Stimulated activated CD8-positive, alpha-beta memory T cell treated with anti-CD3 and anti-CD28 coated beads, Interleukin-15, amount 100 ng/mL, for 24 hours (primary cell): ENCODE data around the gene CACNB1.

Experiments
- DNase-seq: peaks from one replicate; pipeline ENCODE4 v3.0.0-alpha.2; 2020; ENCODE audit warnings: low read depth

Gene CACNB1

GRCh38 chr17:39225959-39226683, 28.7 kb upstream of the CACNB1 start:
- no peak for DNase-seq

DNA sequence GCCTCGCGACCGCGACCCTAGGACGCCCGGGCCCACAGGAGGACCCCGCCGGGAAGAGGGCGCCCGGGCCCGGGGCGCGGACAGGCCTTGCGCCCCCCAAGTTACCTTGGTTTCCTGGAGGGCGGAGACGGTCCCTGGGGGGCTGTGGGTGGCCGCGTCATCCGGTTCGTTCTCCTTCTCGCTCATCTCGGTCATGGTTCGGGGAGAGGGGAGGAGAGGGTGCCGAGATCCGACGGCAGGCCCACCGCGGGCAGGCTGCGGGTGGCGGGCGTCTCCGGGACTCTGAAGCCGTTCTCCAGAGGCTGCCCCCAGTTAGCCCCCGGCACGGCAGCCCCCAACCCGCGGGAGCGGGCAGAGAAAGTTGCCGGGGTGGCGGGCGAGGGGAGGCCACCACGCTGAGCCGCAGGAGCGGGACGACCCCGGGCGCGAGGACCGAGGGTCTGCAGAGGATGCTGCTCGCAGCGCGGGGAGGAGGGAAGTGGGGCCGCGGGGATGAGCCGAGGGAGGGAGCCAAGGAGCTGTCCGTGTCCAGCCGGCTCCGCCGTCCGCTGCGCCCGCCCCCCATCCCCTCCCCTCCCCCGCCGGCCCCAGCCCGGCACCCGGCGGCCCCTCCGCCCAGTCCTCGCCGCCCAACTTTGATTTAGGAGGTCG, 28.0 kb upstream of the CACNB1 start, which contains the start of gene STAC2:
Gene STAC2, minus strand, starts transcription at position 638 of the 651 bp plus-strand sequence. Its CDS starts 443 bp downstream, at position 195.
- DNase-seq, result no peak

DNA sequence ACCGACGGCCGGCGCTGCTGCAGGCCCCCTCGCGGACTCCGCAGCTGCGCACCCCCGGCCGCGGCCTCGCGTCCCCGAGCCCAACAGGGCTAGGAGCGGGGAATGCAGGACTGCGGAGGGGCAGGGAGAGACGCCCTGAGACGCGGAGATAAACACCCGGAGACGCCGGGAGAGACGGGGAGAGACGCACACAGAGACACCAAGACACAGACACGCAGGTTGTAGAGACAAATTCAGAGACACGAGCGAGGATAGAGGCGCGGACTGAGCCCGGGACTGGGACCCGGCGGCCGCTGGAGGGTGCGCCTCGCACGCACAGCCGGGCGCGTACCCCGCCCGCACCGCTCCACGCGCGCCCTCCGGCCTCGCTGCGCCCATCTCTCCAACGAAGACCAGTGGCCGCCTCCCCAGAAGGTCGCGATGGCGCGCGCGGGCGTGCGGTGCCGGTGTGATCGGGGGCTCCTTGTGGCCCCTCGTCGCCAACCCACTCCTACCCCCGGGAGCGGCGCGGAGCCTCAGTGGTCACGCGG, 27.4 kb upstream of the CACNB1 start:
- DNase-seq, result no peak

GRCh38 chr17:39223907-39224777, 26.7 kb upstream of the CACNB1 start:
- DNase-seq, result no peak

DNA sequence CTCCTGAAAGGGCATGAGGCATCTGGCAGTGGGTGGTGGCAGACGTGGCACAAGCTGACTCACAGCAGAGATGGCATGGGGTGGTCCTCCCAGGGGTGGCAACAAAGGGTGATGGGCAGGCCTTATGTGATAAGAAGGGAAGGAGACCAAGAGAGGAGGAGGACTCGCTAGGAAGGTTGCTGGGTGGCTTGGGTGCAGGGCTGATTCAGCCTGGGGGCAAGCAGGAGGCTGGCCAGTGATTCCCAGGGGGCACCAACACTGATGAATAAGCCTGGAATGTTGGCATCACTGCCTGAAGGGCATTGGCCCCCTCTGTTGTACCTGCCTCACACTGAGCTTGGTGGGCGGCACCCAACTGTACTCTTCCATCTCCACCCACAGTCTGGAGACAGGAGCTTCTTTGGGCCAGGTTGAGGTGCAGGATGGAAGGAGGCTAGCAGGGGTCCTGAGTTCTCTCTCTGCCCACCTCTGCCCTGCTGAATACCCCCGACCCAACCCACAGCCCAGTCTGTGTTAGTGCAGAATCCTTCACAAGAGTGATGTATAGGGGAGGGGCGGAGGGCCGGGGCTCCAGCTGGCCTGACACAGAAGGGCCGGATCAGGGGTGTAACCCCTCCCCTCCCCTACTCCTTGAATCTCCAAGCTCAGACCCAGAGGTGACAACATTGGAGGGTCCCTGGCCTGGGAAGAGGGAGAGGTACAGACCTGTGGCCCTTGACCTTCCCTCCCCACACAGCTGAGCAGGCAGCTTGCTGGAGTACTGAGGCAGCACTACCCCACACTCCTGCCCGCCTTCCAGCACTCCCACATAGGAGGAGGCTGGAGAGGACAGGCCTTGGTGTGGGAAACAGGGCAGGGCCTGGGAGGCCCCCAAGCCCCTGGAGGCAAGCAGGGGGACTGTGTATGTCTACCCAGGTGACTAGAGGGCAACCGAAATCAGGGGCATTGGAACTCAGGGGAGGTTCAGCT, 25.7 kb upstream of the CACNB1 start:
- DNase-seq, result no peak

- no peak for DNase-seq
Measured at GRCh38 chr17:39222151-39222550, 24.7 kb upstream of the CACNB1 start.

GRCh38 chr17:39221572-39221971, 24.1 kb upstream of the CACNB1 start:
- DNase-seq, result no peak

- no peak for DNase-seq
Measured at GRCh38 chr17:39219647-39220154, 22.2 kb upstream of the CACNB1 start.

- DNase-seq, result no peak
Measured at GRCh38 chr17:39218906-39219305, 21.4 kb upstream of the CACNB1 start.

DNA sequence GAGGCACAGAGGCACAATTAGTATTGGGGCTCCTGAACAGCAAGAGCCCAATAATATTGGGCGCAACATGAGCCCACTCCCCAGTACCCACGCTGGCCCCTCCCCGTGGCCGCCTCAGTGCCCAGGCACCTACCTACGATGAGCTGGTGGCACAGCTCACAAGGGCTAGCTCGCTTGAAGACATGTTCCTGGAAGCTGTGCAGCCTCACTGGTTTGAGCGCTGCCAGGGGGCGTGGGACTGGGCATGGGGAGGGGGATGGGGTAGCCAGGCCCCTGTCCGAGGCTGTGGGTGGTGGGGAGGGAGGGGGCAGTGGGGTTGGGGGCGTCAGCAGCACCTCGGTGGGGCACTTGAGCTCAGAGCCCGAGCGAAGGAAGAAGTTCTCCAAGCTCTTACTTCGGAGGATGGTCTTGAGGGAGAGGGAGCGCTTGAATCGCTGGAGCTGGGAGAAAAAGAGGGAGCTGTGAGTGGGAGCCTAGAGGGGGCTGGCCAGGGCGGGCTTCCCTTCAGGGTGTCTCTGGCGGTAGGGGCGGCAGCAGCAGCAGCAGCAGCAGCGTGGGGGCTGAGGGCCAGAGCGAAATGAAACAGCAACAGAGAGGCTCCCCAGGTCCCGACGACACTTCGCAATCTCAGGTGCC, 20.4 kb upstream of the CACNB1 start:
- DNase-seq, result no peak

DNA sequence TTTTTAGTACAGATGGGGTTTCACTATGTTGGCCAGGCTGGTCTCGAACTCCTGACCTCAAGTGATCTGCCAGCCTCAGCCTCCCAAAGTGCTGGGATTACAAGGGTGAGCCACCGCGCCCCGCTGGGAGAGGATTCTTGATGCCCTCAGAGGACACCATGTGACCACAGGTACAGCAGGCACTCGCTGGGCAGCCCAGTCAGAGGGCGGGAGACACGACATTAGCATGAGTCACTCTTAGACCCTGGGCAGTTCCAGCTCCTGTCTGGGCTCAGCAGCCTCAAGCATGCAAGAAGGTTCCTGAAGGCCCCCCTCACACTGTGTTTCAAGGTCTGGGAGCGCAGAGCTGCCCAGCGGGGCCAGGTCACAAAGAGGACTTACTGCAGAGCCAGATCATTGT, 16.4 kb upstream of the CACNB1 start:
- DNase-seq, result no peak

- DNase-seq, result no peak
Measured at GRCh38 chr17:39212841-39213480, 15.5 kb upstream of the CACNB1 start.

DNA sequence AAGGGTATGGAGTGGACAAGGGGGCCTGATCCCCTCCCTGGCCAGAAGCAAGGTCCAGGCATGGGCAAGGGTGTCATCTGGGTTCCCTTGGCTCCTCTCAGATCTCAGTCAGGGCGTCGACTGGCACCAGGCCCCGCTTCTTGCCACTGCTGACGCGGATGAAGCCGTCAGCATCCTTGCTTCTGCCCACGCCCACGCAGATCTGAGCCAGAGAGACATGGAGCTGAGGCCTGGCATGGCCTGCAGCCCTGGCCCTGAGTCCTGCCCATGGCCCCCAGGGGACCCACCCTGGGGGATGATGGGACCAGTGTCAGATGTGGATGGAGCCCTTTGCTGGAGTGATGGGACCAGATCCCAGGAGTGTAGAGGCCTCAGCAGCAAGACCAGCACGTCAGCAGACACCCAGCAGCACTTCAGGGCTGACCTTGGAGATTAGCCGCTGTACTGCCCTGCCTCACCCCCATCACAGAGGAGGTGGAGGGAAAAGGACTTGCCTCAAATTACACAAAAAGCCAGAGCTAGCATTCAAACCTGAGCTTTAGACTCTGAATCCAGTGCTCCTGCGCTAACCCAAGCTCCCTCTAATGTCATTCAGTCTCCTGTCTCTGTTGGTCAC, 14.8 kb upstream of the CACNB1 start:
- no peak for DNase-seq

DNA sequence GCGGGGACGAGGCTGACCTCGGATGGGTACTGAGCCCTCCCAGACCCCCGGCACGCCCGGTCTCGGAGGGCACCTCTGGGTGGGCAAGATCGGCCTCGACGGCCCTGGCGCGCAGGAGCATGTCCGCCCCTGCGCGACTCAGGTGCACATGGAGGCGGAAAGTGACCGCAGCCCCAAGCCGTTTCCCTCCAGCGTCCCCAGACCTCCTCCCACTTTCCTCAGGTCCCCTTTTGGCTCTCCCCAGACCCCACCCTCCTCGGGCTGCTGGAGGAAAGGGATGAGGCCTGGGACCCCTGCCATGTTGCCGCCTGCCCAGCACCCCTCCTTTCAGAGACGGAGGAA, 12.6 kb upstream of the CACNB1 start:
- no peak for DNase-seq

DNA sequence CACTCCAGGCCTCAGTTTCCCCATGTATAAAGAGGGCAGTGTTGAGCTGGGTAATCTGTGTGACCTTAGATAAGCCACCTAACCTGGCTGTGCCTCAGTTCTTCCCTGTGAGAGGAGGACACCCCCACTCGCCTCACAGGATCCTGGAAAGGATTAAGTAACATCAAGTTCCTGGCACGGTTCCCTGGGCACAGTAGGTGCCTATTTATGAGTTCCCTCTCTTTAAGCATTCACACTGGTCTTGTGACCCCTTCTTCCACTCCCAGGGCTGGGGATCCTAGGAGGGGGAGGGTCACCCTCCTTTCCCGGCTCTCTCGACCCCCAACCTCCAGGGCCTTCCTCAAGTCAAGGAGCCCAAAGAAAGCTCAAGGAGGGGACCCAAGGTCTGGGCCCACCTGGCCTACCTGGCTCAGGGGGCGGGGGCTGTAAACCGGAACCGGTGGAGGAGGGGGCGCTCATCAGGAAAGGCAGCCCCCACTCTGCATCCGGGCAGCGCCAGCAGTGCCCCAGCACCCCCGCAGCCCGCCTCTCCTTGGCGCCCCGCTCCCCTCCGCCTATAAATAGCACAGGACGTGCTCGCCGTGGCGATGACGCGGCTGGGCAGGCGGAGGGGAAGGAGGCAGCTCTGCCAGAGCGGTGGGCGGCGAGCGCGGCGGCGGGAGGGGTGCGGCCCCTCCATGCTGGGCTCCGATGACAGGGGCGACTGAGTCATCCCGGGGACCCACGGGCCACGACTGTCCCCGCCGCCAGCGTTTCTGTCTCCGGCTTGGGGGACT, 12.0 kb upstream of the CACNB1 start:
- DNase-seq, result peak; percentile 38

DNA sequence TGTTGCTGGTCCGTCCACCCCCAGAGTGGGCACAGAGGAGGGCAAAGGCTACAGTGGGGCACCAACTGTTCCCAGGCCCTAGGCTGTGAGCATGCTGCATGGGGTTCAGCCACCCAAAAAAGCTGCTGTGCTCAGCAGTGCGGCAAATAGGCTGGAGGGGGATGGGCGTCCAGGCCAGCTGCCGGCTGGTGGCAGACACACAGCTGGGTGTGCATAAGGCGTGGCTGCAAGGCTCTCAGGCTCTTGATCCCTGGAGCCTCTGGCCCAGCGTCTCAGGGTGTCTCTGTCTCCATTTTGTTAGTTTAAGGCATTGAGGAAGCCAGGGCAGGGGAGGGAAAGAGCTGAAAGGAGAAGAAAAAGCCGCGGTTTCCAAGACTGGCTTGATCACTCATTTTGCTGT, 11.4 kb upstream of the CACNB1 start:
- no peak for DNase-seq

DNA sequence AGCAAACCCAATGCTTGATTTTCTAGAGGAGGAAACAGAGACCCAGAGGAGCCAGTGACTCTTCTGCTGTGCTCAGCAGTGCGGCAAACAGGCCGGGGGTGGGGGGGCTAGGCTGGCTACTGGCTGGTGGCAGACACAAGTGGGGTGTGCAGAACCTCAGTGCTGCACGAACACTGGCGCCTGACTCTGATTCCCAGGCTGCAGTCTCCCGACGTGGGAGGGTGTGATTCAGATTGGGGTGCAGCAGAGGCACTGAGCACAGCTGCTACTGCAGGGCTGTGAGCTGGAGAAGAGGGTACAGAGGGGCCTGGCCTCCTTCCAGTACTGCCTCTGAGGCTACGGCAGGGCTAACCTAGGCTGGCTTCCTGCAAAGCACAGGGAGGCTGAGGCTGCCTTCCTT, 10.7 kb upstream of the CACNB1 start:
- no peak for DNase-seq

DNA sequence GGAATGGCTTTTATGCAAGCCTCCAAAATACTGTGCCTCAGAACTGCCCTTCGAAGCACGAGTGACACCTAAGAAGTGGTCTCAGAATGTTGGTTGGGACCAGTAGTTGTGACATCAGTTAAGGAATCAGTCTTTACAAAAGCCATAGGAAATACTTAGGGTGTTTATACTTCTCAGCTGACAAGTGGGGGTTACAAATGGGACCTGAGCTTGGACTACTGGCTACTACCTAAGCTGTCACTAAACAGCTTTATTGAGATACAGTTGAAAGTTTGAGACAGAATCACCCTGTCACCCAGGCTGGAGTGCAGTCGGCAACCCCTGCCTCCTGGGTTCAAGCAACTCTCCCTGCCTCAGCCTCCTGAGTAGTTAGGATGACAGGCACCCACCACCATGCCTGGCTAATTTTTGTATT, 7.7 kb upstream of the CACNB1 start:
- DNase-seq, result no peak

DNA sequence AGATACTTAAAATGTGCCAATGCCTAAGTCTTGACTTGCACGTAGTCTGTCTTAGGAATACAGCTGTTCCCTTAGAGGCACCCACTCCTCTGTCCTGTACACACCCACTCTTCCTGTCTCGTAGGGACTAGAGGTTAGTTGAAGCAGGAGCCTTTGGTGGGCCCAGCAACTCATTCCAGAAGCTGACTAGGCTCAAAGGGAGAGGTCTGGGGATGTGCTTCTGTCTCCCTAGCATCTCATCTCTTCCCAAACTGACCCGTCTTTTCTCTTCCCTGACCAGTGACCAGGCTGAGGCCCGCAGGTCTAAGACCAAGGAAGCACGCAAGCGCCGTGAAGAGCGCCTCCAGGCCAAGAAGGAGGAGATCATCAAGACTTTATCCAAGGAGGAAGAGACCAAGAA, 6.8 kb upstream of the CACNB1 start:
- no peak for DNase-seq
